AML-193 (cell line): ENCODE results near the gene RIMS4.

Experiments
- DNase-seq, 2 experiments: peaks; one replicate each; lab custom pipeline; 2025; lab: John Stamatoyannopoulos, UW

Gene RIMS4

GRCh38 chr20:44810391-44811149, at the start of gene RIMS4:
Gene RIMS4 (minus strand): TSS chr20:44810546. CDS start chr20:44810271, 275 bp downstream.
- no peak for DNase-seq

- DNase-seq, result no peak
Measured at GRCh38 chr20:44858606-44859360, 48.4 kb upstream of the RIMS4 start.

GRCh38 chr20:44856856-44857448, 46.6 kb upstream of the RIMS4 start:
- DNase-seq, result no peak

GRCh38 chr20:44856442-44856841, 46.1 kb upstream of the RIMS4 start:
- no peak for DNase-seq

- DNase-seq, result no peak
Measured at GRCh38 chr20:44851545-44851944, 41.2 kb upstream of the RIMS4 start.

- DNase-seq, result no peak
Measured at GRCh38 chr20:44850837-44851236, 40.5 kb upstream of the RIMS4 start.

- no peak for DNase-seq
Measured at GRCh38 chr20:44850272-44850671, 39.9 kb upstream of the RIMS4 start.

- DNase-seq, result no peak
Measured at GRCh38 chr20:44849703-44850102, 39.4 kb upstream of the RIMS4 start.

- no peak for DNase-seq
Measured at GRCh38 chr20:44848254-44849015, 38.1 kb upstream of the RIMS4 start.

- no peak for DNase-seq
Measured at GRCh38 chr20:44843876-44844275, 33.5 kb upstream of the RIMS4 start.

- DNase-seq, result no peak
Measured at GRCh38 chr20:44841955-44842354, 31.6 kb upstream of the RIMS4 start.

GRCh38 chr20:44840826-44841225, 30.5 kb upstream of the RIMS4 start:
- no peak for DNase-seq

- DNase-seq, result no peak
Measured at GRCh38 chr20:44839481-44839880, 29.1 kb upstream of the RIMS4 start.

GRCh38 chr20:44838521-44838920, 28.2 kb upstream of the RIMS4 start:
- DNase-seq, result no peak

GRCh38 chr20:44837946-44838345, 27.6 kb upstream of the RIMS4 start:
- no peak for DNase-seq

- no peak for DNase-seq
Measured at GRCh38 chr20:44836601-44837120, 26.3 kb upstream of the RIMS4 start.

GRCh38 chr20:44835661-44836221, 25.4 kb upstream of the RIMS4 start:
- DNase-seq, result no peak

GRCh38 chr20:44835116-44835515, 24.8 kb upstream of the RIMS4 start:
- DNase-seq, result no peak

GRCh38 chr20:44834693-44835092, 24.3 kb upstream of the RIMS4 start:
- no peak for DNase-seq

GRCh38 chr20:44833437-44833836, 23.1 kb upstream of the RIMS4 start:
- no peak for DNase-seq

- no peak for DNase-seq
Measured at GRCh38 chr20:44832724-44833123, 22.4 kb upstream of the RIMS4 start.

- no peak for DNase-seq
Measured at GRCh38 chr20:44830995-44831394, 20.6 kb upstream of the RIMS4 start.
